Caco-2 (cell line): ENCODE results near the gene EXOC3. TPM values are rescaled to one million over a fixed set of nuclear protein-coding genes. Genes with fewer than 3 reads are reported as not detected.
A peak's percentile ranks its signal among the peaks of the same experiment; 100 is the strongest.

ENCODE experiments used
- BruUV-seq: library from RNA; stranded (reverse); fragments of 400-500 nt; replicated peaks from 2 replicates; lab custom pipeline; 2021; lab: Mats Ljungman, UMichigan
- CTCF ChIA-PET: fragments of 300-600 bp; sonication (Branson Sonifier 250); formaldehyde crosslinking; loops from one replicate; lab custom pipeline; 2022; ENCODE audit warnings: antibody characterized with exemption; lab: Charles Lee
- POLR2A ChIA-PET: fragments of 300-600 bp; sonication (Branson Sonifier 250); formaldehyde crosslinking; loops from one replicate; lab custom pipeline; 2022; ENCODE audit warnings: antibody characterized with exemption; lab: Charles Lee
- DNase-seq, 2 experiments: peaks; one replicate each; pipeline versions ENCODE4 v3.0.0 to v3.0.0-alpha.2; 2020 to 2022
- H3K27me3 ChIP-seq: replicated peaks from 2 replicates; pipeline ENCODE4 v1.6.0; 2011; ENCODE audit warnings: low read length; ENCODE audit not compliant: control insufficient read depth, insufficient read depth
- H3K36me3 ChIP-seq: 2 replicates; pipeline ENCODE4 v1.5.1; 2011; ENCODE audit warnings: low read length; ENCODE audit not compliant: control insufficient read depth, insufficient read depth
- H3K4me1 ChIP-seq: fragments of 250-450 bp; sonication (Bioruptor Pico); 2 replicates; pipeline ENCODE4 v1.5.1; 2020; ENCODE audit warnings: mild to moderate bottlenecking
- H3K4me3 ChIP-seq: 2 replicates; pipeline ENCODE4 v1.5.1; 2011; ENCODE audit warnings: low read depth, mild to moderate bottlenecking, control low read depth, low read length
- H3K9me3 ChIP-seq: fragments of 250-450 bp; sonication (Bioruptor Pico); 2 replicates; pipeline ENCODE4 v1.5.1; 2020; ENCODE audit warnings: mild to moderate bottlenecking, moderate library complexity
- H3K27ac Mint-ChIP-seq: one replicate; pipeline ENCODE4 v1.8.0; 2022; ENCODE audit warnings: mixed read lengths; ENCODE audit not compliant: unreplicated experiment
- H3K27me3 Mint-ChIP-seq: one replicate; pipeline ENCODE4 v1.8.0; 2022; ENCODE audit warnings: mixed read lengths; ENCODE audit not compliant: insufficient read depth, unreplicated experiment
- H3K36me3 Mint-ChIP-seq: one replicate; pipeline ENCODE4 v1.8.0; 2022; ENCODE audit warnings: mild to moderate bottlenecking, mixed read lengths; ENCODE audit not compliant: insufficient read depth, unreplicated experiment
- H3K4me1 Mint-ChIP-seq: one replicate; pipeline ENCODE4 v1.8.0; 2022; ENCODE audit warnings: low read depth, mixed read lengths; ENCODE audit not compliant: unreplicated experiment
- H3K4me3 Mint-ChIP-seq: one replicate; pipeline ENCODE4 v1.8.0; 2022; ENCODE audit warnings: mild to moderate bottlenecking, moderate library complexity, mixed read lengths; ENCODE audit not compliant: unreplicated experiment
- H3K9me3 Mint-ChIP-seq: one replicate; pipeline ENCODE4 v1.8.0; 2022; ENCODE audit warnings: mixed read lengths; ENCODE audit not compliant: unreplicated experiment
- intact Hi-C: fragments of 100-400 bp; cut with micrococcal nuclease; formaldehyde crosslinking; loops from one replicate; pipeline ENCODE4 v1.10.0; 2022; ENCODE audit not compliant: unreplicated experiment
- total RNA-seq: library from RNA; stranded (reverse); gene quantifications from 2 replicates; pipeline ENCODE4 v1.2.3, GENCODE V29; 2022
- TF ChIP-seq, protein P1 (sequence below), 2 experiments: fragments of 200-600 bp in 1 of 2; IDR thresholded peaks; 1 replicate in 1 of 2; 2 replicates in 1 of 2; pipeline versions ENCODE4 v1.5.1 to v1.8.0; 2011 to 2022; ENCODE audit warnings: antibody characterized with exemption in 1 of 2, control low read depth in 1 of 2, inconsistent platforms in 1 of 2, low read depth in 1 of 2, low read length in 1 of 2, mild to moderate bottlenecking in 1 of 2, moderate library complexity in 1 of 2; ENCODE audit not compliant: insufficient read depth in 1 of 2, severe bottlenecking in 1 of 2, unreplicated experiment in 1 of 2

The EXOC3 gene
- total RNA-seq, 1 experiment from 2014 or later: 44.5 TPM

DNA sequence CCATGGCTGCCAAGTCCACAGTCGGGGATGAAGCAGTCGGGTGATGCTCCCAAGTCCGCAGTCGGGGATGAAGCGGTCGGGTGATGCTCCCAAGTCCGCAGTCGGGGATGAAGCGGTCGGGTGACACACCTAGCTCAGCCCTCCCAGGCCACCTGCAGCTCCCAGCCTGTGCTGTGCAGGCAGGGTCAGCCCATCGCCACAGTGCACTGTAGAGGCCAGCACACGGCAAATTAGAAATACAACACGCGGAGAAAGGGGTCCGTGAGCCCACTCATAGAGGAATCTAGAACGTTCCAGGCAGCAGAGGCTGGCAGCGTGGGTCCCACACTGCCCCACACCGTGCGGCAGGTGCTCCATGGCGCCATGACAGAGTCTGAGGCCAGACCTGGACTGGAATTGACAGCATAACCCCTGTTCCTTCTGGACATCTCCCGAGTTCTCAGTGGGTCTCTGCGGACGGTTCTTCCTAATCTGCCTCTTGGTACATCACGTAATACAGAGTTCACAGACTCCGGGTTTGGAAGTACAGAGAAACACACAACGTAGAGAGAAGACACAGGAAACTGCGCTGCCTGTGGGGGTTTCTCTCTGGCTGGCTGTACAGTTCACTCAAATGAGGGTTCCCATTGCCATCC, 7.7 kb upstream of the EXOC3 start:
- DNase-seq: no peak
- CTCF ChIA-PET: interaction anchor here (1.1 kb wide), 1 partner anchor 12 kb away, joined by 3 read pairs; no protein-coding TSS in a partner anchor

DNA sequence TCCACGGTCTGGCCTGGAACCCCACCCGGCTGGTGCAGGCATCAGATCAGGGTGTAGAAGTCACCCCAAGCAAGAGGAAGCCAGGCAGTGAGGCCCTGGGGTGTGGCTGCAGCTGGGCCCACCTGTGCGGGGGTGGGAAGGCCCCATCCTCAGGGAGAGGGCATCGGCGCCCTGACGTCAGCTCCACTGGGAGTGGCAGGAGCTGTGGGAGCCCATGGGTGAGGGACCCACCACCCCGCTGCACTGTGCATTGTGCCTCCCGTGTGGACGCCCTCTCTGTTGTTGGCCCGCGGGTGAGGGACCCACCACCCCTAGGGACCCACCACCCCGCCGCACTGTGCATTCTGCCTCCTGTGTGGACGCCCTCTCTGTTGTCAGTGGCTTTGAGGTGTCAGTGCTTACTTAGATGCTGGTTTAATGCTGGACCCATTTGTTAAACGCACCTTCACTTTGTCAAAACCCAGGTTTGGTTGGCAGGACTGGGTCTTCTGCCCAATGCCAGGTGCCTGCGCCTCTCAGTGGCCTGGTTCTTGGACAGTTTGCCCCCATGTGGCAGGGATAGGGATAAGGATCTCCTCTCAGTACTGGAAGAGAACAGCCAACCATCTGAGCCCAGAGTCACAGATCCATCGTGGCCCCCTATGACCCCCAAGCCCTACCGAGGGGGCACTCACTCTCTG, 6.9 kb upstream of the EXOC3 start:
- H3K27me3 Mint-ChIP-seq: peaks cover 5% of the 10 kb centered on the region
- Histone ChIP-seq H3K36me3 (no peaks in the 10 kb centered on the region), H3K27me3 (no peaks in the 10 kb centered on the region), H3K4me1 (peaks cover 1% of the 10 kb centered on the region; the same call in 1 of the 2 replicates), H3K4me3 (no peak overlapping the region), H3K9me3 (no peaks in the 10 kb centered on the region)
- H3K4me3 Mint-ChIP-seq: no peak overlapping the region
- H3K4me1 Mint-ChIP-seq: no peaks in the 10 kb centered on the region
- DNase-seq: peak in 1 of 2 experiments; percentile 31
- no peaks in the 10 kb centered on the region for H3K36me3 Mint-ChIP-seq
- intact Hi-C loops: no loop called here
- BruUV-seq: no TSS peak
- POLR2A ChIA-PET: no interaction called here
- H3K9me3 Mint-ChIP-seq: no peaks in the 10 kb centered on the region
- TF ChIP-seq, protein P1, sequence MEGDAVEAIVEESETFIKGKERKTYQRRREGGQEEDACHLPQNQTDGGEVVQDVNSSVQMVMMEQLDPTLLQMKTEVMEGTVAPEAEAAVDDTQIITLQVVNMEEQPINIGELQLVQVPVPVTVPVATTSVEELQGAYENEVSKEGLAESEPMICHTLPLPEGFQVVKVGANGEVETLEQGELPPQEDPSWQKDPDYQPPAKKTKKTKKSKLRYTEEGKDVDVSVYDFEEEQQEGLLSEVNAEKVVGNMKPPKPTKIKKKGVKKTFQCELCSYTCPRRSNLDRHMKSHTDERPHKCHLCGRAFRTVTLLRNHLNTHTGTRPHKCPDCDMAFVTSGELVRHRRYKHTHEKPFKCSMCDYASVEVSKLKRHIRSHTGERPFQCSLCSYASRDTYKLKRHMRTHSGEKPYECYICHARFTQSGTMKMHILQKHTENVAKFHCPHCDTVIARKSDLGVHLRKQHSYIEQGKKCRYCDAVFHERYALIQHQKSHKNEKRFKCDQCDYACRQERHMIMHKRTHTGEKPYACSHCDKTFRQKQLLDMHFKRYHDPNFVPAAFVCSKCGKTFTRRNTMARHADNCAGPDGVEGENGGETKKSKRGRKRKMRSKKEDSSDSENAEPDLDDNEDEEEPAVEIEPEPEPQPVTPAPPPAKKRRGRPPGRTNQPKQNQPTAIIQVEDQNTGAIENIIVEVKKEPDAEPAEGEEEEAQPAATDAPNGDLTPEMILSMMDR (IDR thresholded peaks at IDR 0.05; ENCODE audit: insufficient read depth in 1 of 2, low read depth in 1 of 2, low read length in 1 of 2, severe bottlenecking in 1 of 2, unreplicated experiment in 1 of 2): peak; percentile 46
- H3K27ac Mint-ChIP-seq: no peak overlapping the region
- CTCF ChIA-PET: interaction anchor here (1.0 kb wide), 1 partner anchor 11 kb away, joined by 4 read pairs; no protein-coding TSS in a partner anchor

More for the DNA sequence above, 7.7 kb upstream of the EXOC3 start:
- Histone ChIP-seq H3K27me3 (no peaks in the 10 kb centered on the region), H3K4me1 (peaks cover 7% of the 10 kb centered on the region; the same call in 1 of the 2 replicates), H3K36me3 (no peaks in the 10 kb centered on the region), H3K9me3 (no peaks in the 10 kb centered on the region), H3K4me3 (no peak overlapping the region)
- Mint-ChIP-seq H3K9me3 (no peaks in the 10 kb centered on the region), H3K27me3 (peaks cover 2% of the 10 kb centered on the region), H3K4me3 (no peak overlapping the region), H3K4me1 (no peaks in the 10 kb centered on the region), H3K36me3 (no peaks in the 10 kb centered on the region), H3K27ac (no peak overlapping the region)
- BruUV-seq: no TSS peak
- intact Hi-C loops: no loop called here
- TF ChIP-seq, protein P1 (IDR thresholded peaks at IDR 0.05; ENCODE audit: insufficient read depth in 1 of 2, low read depth in 1 of 2, low read length in 1 of 2, severe bottlenecking in 1 of 2, unreplicated experiment in 1 of 2): no peak
- POLR2A ChIA-PET: no interaction called here

- no peak overlapping the region for H3K4me3 ChIP-seq
- Mint-ChIP-seq H3K9me3 (no peaks in the 10 kb centered on the region), H3K27ac (no peak overlapping the region), H3K4me3 (no peak overlapping the region), H3K36me3 (no peaks in the 10 kb centered on the region), H3K27me3 (peaks cover 5% of the 10 kb centered on the region), H3K4me1 (no peaks in the 10 kb centered on the region)
- TF ChIP-seq, protein P1 (IDR thresholded peaks at IDR 0.05; ENCODE audit: insufficient read depth in 1 of 2, low read depth in 1 of 2, low read length in 1 of 2, severe bottlenecking in 1 of 2, unreplicated experiment in 1 of 2): no peak
- intact Hi-C loops: no loop called here
- H3K9me3 ChIP-seq: no peaks in the 10 kb centered on the region
- DNase-seq: peak in 1 of 2 experiments; percentile 32
- ChIA-PET POLR2A (no interaction called here), CTCF (interaction anchor here (1.0 to 1.1 kb wide), 2 partner anchors 10 to 120 kb away, joined by 4 read pairs; no protein-coding TSS in a partner anchor)
- H3K27me3 ChIP-seq: no peaks in the 10 kb centered on the region
- H3K36me3 ChIP-seq: no peaks in the 10 kb centered on the region
- no peaks in the 10 kb centered on the region for H3K4me1 ChIP-seq
- no TSS peak for BruUV-seq
These were observed 6.4 kb upstream of the EXOC3 start for GRCh38 chr5:436641-436975.
